Omental fat pad (tissue), 4 donors: Measurements from ENCODE around the gene ATP6V1F. TPM values are rescaled to one million over a fixed set of nuclear protein-coding genes. Genes with fewer than 3 reads are reported as not detected.

ENCODE experiments used
- ATAC-seq: fragments of 150-250 bp; one replicate; pipeline ENCODE4 v1.9.1; 2016; ENCODE audit warnings: mild to moderate bottlenecking, moderate library complexity; ENCODE audit not compliant: low FRiP score
- DNase-seq: peaks from one replicate; pipeline ENCODE4 v3.0.0-alpha.2; 2019; ENCODE audit warnings: low spot score
- CTCF ChIP-seq, 3 donors: fragments of 450-650 bp; IDR thresholded peaks; one replicate each; pipeline ENCODE4 v1.5.1; 2016 to 2017; ENCODE audit warnings: antibody characterized with exemption in 3 of 3, mild to moderate bottlenecking in 3 of 3, moderate library complexity in 2 of 3
- total RNA-seq, 4 donors: library from RNA; depleted of rRNA; stranded (reverse); fragments of >200 nt; gene quantifications; one replicate each; pipeline ENCODE4 v1.1.0, GENCODE V29; 2016

The ATP6V1F gene
- total RNA-seq, 4 donors from 2014 or later, result 86.7 to 186 (median 133) TPM

- no peak for TF ChIP-seq CTCF (IDR thresholded peaks at IDR 0.05)
- ATAC-seq, result no peak
Observed at GRCh38 chr7:128845475-128845874, 17.2 kb upstream of the ATP6V1F start.

GRCh38 chr7:128845987-128846386, 16.7 kb upstream of the ATP6V1F start:
- no peak for ATAC-seq
- no peak for DNase-seq
- no peak for TF ChIP-seq CTCF (IDR thresholded peaks at IDR 0.05)

More at GRCh38 chr7:128845475-128845874, 17.2 kb upstream of the ATP6V1F start:
- no peak for DNase-seq

GRCh38 chr7:128846781-128847444, 15.7 kb upstream of the ATP6V1F start:
- ATAC-seq (no peak), DNase-seq (no peak)
- TF ChIP-seq CTCF (IDR thresholded peaks at IDR 0.05), result no peak

GRCh38 chr7:128847721-128848211, 14.9 kb upstream of the ATP6V1F start:
- DNase-seq (no peak), ATAC-seq (no peak)

GRCh38 chr7:128848289-128849155, 14.1 kb upstream of the ATP6V1F start:
- no peak for ATAC-seq

More at GRCh38 chr7:128847721-128848211, 14.9 kb upstream of the ATP6V1F start:
- no peak for TF ChIP-seq CTCF (IDR thresholded peaks at IDR 0.05)

GRCh38 chr7:128849156-128849515, 13.5 kb upstream of the ATP6V1F start:
- no peak for ATAC-seq
- no peak for TF ChIP-seq CTCF (IDR thresholded peaks at IDR 0.05)

More at GRCh38 chr7:128848289-128849155, 14.1 kb upstream of the ATP6V1F start:
- DNase-seq, result no peak
- no peak for TF ChIP-seq CTCF (IDR thresholded peaks at IDR 0.05)

More at GRCh38 chr7:128849156-128849515, 13.5 kb upstream of the ATP6V1F start:
- no peak for DNase-seq
